ENCODE data around the gene CYSLTR2.

The CYSLTR2 gene

GRCh38 chr13:48749144-48749543 is 95.4 kb downstream of the CYSLTR2 start:
- DNase-seq = no peak

- DNase-seq = peak in 1 of 2 experiments; percentile 62
Observed at GRCh38 chr13:48749699-48750473, 96.2 kb downstream of the CYSLTR2 start.

GRCh38 chr13:48750588-48751383 is 97.1 kb downstream of the CYSLTR2 start:
- DNase-seq = no peak

- no peak for DNase-seq
Observed at GRCh38 chr13:48760626-48761025, 106.9 kb downstream of the CYSLTR2 start.

Data from SHP77 (cell line).